ENCODE data around the gene CENPQ. TPM values are rescaled to one million over a fixed set of nuclear protein-coding genes. Genes with fewer than 3 reads are reported as not detected.

Gene CENPQ
- total RNA-seq, 1 experiment from 2014 or later = 9.7 TPM

DNA sequence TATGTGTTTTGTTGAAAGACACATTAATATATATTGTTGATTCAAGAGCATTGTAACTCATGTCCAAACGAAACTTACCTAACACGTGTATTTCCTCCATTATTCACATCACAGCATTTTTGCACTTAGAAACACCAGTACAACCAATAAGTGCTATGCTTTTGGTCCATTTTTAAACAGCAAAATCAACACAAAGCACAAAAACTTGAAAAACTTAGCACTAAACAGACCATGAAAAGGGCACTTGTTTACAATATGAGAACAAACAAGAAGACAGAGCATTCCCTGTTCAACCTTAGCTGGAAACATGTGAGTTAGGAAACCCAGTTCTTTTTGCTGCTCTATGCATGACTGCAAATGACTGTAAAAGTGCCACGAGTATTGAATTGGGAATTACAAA, 46.2 kb downstream of the CENPQ start:
- DNase-seq (no peak), ATAC-seq (no peak)
- CTCF ChIA-PET = no interaction called here
- Histone ChIP-seq H3K9me2 (replicated peaks; ENCODE audit: low read length) (no peaks in the 10 kb centered on the region), H3K36me3 (ENCODE audit: low read depth, low read length) (no peaks in the 10 kb centered on the region), H4K20me1 (ENCODE audit: low read length) (no peaks in the 10 kb centered on the region), H3K4me3 (ENCODE audit: low read length) (no peak overlapping the region), H3K4me1 (ENCODE audit: insufficient read depth, low read length) (peaks cover 14% of the 10 kb centered on the region), H3K9ac (ENCODE audit: low read length) (no peak overlapping the region), H3K27me3 (ENCODE audit: low read length) (no peaks in the 10 kb centered on the region), H3K27ac (ENCODE audit: low read length) (no peak overlapping the region), H2AFZ (ENCODE audit: low read length) (no peak overlapping the region), H3K9me3 (ENCODE audit: low read length) (no peaks in the 10 kb centered on the region), H3K79me2 (ENCODE audit: low read length) (no peaks in the 10 kb centered on the region), H3F3A (ENCODE audit: low read length, unreplicated experiment) (no peaks in the 10 kb centered on the region), H3K4me2 (ENCODE audit: low read length) (no peak overlapping the region)
- BruUV-seq (replicated peaks) = no TSS peak
- TF ChIP-seq EZH2phosphoT487 (IDR thresholded peaks at IDR 0.05; ENCODE audit: borderline replicate concordance, low read length) (no peak), EZH2 (IDR thresholded peaks at IDR 0.05; ENCODE audit: low read length, unreplicated experiment) (no peak), CTCF (conservative IDR thresholded peaks at IDR 0.05; ENCODE audit: low read depth, low read length) (no peak)
- intact Hi-C loops (cut with micrococcal nuclease) = no loop called here
- POLR2A ChIA-PET (ENCODE audit: unreplicated experiment) = no interaction called here

- Histone ChIP-seq H3K36me3 (ENCODE audit: low read depth, low read length) (no peaks in the 10 kb centered on the region), H3K9me2 (replicated peaks; ENCODE audit: low read length) (no peaks in the 10 kb centered on the region), H3K4me1 (ENCODE audit: insufficient read depth, low read length) (peaks cover 34% of the 10 kb centered on the region), H3K27me3 (ENCODE audit: low read length) (no peaks in the 10 kb centered on the region), H3K9me3 (ENCODE audit: low read length) (no peaks in the 10 kb centered on the region), H3K9ac (ENCODE audit: low read length) (no peak overlapping the region), H2AFZ (ENCODE audit: low read length) (no peak overlapping the region), H3K27ac (ENCODE audit: low read length) (no peak overlapping the region), H4K20me1 (ENCODE audit: low read length) (no peaks in the 10 kb centered on the region), H3F3A (ENCODE audit: low read length, unreplicated experiment) (peaks cover 4% of the 10 kb centered on the region), H3K79me2 (ENCODE audit: low read length) (no peaks in the 10 kb centered on the region), H3K4me2 (ENCODE audit: low read length) (no peak overlapping the region), H3K4me3 (ENCODE audit: low read length) (no peak overlapping the region)
- TF ChIP-seq CTCF (conservative IDR thresholded peaks at IDR 0.05; ENCODE audit: low read depth, low read length) (no peak), EZH2phosphoT487 (IDR thresholded peaks at IDR 0.05; ENCODE audit: borderline replicate concordance, low read length) (no peak), EZH2 (IDR thresholded peaks at IDR 0.05; ENCODE audit: low read length, unreplicated experiment) (no peak)
- DNase-seq = peak; percentile 35
- no peak for ATAC-seq
- intact Hi-C loops (cut with micrococcal nuclease) = no loop called here
- no TSS peak for BruUV-seq (replicated peaks)
- CTCF ChIA-PET = interaction anchor here (1.1 kb wide), 1 partner anchor 18 kb away, joined by 3 read pairs; no protein-coding TSS in a partner anchor
- POLR2A ChIA-PET (ENCODE audit: unreplicated experiment) = no interaction called here
These were observed 50.2 kb downstream of the CENPQ start for GRCh38 chr6:49513153-49513989.
